Natural killer cell (primary cell): ENCODE results near the gene CMSS1. TPM values are rescaled to one million over a fixed set of nuclear protein-coding genes. Genes with fewer than 3 reads are reported as not detected.

Experiments used
- ATAC-seq, 3 donors: fragments of 150-1000 bp in 2 of 3; fragments of 200-7000 bp in 1 of 3; cut with Tn5 transposase; 1 replicate in 1 of 3; 2 replicates in 2 of 3; pipeline ENCODE4 v1.10.0; 2021; ENCODE audit warnings: mild to moderate bottlenecking in 2 of 3, moderate library complexity in 2 of 3
- DNase-seq, 2 donors: peaks; one replicate each; pipeline versions ENCODE4 v3.0.0 to v3.0.0-alpha.2; 2013 to 2021; ENCODE audit warnings: mixed read lengths in 1 of 2
- H3K27ac ChIP-seq: one replicate; pipeline ENCODE4 v1.5.1; 2013; ENCODE audit warnings: mild to moderate bottlenecking, low read length
- H3K27me3 ChIP-seq: one replicate; pipeline ENCODE4 v1.6.1; 2013; ENCODE audit warnings: low read length; ENCODE audit not compliant: control insufficient read depth, insufficient read depth
- H3K36me3 ChIP-seq: one replicate; pipeline ENCODE4 v1.6.1; 2013; ENCODE audit warnings: low read length; ENCODE audit not compliant: control insufficient read depth, insufficient read depth
- H3K4me1 ChIP-seq: one replicate; pipeline ENCODE4 v1.6.1; 2013; ENCODE audit warnings: low read length; ENCODE audit not compliant: control insufficient read depth, insufficient read depth
- H3K4me3 ChIP-seq: one replicate; pipeline ENCODE4 v1.5.1; 2013; ENCODE audit warnings: low read length
- H3K9me3 ChIP-seq: one replicate; pipeline ENCODE4 v1.6.1; 2013; ENCODE audit warnings: low read length; ENCODE audit not compliant: control insufficient read depth, insufficient read depth
- H3K27ac Mint-ChIP-seq, 2 donors: one replicate each; pipeline ENCODE4 v1.8.0; 2022; ENCODE audit warnings: mild to moderate bottlenecking in 2 of 2, mixed read lengths in 2 of 2, moderate library complexity in 1 of 2
- H3K27me3 Mint-ChIP-seq, 2 donors: one replicate each; pipeline ENCODE4 v1.8.0; 2022; ENCODE audit warnings: low read depth in 2 of 2, mixed read lengths in 2 of 2
- H3K36me3 Mint-ChIP-seq: one replicate; pipeline ENCODE4 v1.8.0; 2022; ENCODE audit warnings: mixed read lengths
- H3K4me1 Mint-ChIP-seq, 2 donors: one replicate each; pipeline ENCODE4 v1.8.0; 2022; ENCODE audit warnings: mixed read lengths in 2 of 2
- H3K4me3 Mint-ChIP-seq: one replicate; pipeline ENCODE4 v1.8.0; 2022; ENCODE audit warnings: mild to moderate bottlenecking, moderate library complexity, mixed read lengths
- H3K9me3 Mint-ChIP-seq, 2 donors: one replicate each; pipeline ENCODE4 v1.8.0; 2022; ENCODE audit warnings: mixed read lengths in 2 of 2
- WGBS: methylation state at CpG from one replicate; pipeline ENCODE4 v1.1.7; 2013; ENCODE audit warnings: missing lambda C conversion rate; ENCODE audit not compliant: insufficient coverage; 5-methylcytosine and 5-hydroxymethylcytosine counted together
- intact Hi-C: fragments of 100-400 bp; cut with micrococcal nuclease; formaldehyde crosslinking; loops from one replicate; pipeline ENCODE4 v1.14.2; 2022
- total RNA-seq, 4 donors: library from RNA; stranded (reverse); fragments of 120-200 nt in 1 of 4; gene quantifications; one replicate each; pipeline versions ENCODE4 v1.2.3 to v1.2.4, GENCODE V29; 2013 to 2022
- TF ChIP-seq, protein P1 (sequence below): fragments of 200-600 bp; IDR thresholded peaks from one replicate; pipeline ENCODE4 v1.8.0; 2022; ENCODE audit warnings: antibody characterized with exemption

The CMSS1 gene
- total RNA-seq, 3 donors from 2014 or later (not counting 1 experiment from before 2014, with no cell fraction given): 7.8 to 12.7 (median 9.2) TPM

DNA sequence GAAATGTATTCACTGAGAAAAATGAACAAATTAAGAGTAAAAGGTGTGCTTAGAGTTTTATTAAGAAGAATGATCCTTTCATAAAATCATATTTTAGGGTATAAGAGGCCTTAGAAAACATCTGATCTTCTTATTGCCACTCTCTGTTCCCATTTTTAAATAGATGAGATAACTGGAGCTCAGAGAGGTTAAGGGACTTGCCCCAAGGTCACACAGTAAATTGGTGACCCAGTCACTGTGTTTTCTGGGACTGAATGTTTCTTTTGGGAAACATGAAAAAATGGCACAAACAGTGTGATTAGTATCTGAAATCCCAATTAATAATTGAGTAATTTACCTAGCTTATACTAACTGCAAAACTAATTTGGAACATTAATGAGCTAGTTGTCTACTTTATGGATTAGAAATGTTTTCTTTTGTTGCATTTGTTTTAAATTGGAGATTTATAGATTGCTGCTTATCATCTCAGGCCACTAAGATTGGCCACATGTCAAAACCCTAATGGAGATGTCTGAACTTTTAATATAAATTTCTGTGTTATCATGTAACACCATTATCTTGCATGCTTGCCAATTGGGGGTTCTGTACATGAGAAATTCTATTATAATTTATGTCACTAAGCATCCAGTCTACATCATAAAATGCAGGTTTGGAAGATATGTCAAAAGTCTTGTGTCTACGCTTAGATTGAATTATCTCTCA, 64.9 kb downstream of the CMSS1 start:
- Mint-ChIP-seq H3K27ac (no peak overlapping the region), H3K27me3 (no peaks in the 10 kb centered on the region), H3K9me3 (no peaks in the 10 kb centered on the region), H3K4me3 (no peak overlapping the region), H3K4me1 (peaks cover 14 to 21% of the 10 kb centered on the region in 2 donors), H3K36me3 (no peaks in the 10 kb centered on the region)
- TF ChIP-seq, protein P1, sequence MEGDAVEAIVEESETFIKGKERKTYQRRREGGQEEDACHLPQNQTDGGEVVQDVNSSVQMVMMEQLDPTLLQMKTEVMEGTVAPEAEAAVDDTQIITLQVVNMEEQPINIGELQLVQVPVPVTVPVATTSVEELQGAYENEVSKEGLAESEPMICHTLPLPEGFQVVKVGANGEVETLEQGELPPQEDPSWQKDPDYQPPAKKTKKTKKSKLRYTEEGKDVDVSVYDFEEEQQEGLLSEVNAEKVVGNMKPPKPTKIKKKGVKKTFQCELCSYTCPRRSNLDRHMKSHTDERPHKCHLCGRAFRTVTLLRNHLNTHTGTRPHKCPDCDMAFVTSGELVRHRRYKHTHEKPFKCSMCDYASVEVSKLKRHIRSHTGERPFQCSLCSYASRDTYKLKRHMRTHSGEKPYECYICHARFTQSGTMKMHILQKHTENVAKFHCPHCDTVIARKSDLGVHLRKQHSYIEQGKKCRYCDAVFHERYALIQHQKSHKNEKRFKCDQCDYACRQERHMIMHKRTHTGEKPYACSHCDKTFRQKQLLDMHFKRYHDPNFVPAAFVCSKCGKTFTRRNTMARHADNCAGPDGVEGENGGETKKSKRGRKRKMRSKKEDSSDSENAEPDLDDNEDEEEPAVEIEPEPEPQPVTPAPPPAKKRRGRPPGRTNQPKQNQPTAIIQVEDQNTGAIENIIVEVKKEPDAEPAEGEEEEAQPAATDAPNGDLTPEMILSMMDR: no peak
- DNase-seq (no peak), ATAC-seq (no peak)
- Histone ChIP-seq H3K4me1 (no peaks in the 10 kb centered on the region), H3K4me3 (no peak overlapping the region), H3K36me3 (no peaks in the 10 kb centered on the region), H3K27ac (no peak overlapping the region), H3K27me3 (no peaks in the 10 kb centered on the region), H3K9me3 (no peaks in the 10 kb centered on the region)
- WGBS: 100% methylated on average over 1 of the region's 1 CpG
- intact Hi-C loops: no loop called here

DNA sequence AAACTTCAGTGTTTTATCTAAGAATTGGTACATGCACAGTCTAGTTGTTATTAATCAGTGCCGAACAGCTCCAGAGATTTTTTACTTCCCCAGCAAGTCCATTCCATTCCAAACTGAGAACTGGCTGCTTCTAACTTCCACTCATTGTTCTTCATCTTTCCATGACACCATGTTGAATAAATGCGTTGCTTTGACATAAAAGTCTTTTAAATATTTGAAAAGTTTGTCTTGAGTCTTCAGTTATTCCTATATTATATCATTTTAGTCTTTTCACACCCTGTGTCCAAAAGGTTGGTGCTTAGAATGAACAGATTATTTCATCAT, 65.4 kb downstream of the CMSS1 start:
- no peaks in the 10 kb centered on the region for H3K9me3 ChIP-seq
- no peaks in the 10 kb centered on the region for H3K4me1 ChIP-seq
- no peak overlapping the region for H3K4me3 ChIP-seq
- ATAC-seq: no peak
- no peaks in the 10 kb centered on the region for H3K27me3 ChIP-seq
- intact Hi-C loops: no loop called here
- no peaks in the 10 kb centered on the region for H3K36me3 ChIP-seq
- Mint-ChIP-seq H3K4me1 (peaks cover 11 to 21% of the 10 kb centered on the region in 2 donors), H3K27me3 (no peaks in the 10 kb centered on the region), H3K36me3 (no peaks in the 10 kb centered on the region), H3K27ac (no peak overlapping the region), H3K9me3 (no peaks in the 10 kb centered on the region), H3K4me3 (no peak overlapping the region)
- TF ChIP-seq, protein P1: no peak
- WGBS: 100% methylated on average over 1 of the region's 2 CpGs
- DNase-seq: no peak
- no peak overlapping the region for H3K27ac ChIP-seq

DNA sequence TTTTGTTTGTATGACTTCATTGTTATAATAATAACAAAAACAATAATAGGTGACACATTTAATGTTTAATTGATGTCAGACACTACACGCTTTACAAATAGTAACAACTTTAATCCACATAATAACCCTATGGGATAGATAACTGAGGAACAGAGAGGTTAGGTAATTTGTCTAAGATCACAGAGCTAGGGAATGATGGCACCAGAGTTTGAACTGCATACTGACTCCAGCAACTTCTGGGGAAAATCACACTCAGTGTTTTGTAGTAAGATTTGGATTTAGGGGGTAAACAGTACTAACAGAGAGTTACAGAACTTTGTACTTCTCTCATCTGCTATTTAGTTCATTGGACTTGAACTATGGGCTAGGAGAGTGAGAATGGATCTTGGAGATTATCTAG, 66.0 kb downstream of the CMSS1 start:
- no peak for ATAC-seq
- Mint-ChIP-seq H3K36me3 (no peaks in the 10 kb centered on the region), H3K9me3 (no peaks in the 10 kb centered on the region), H3K27ac (no peak overlapping the region), H3K4me3 (no peak overlapping the region), H3K27me3 (no peaks in the 10 kb centered on the region), H3K4me1 (peaks cover 11 to 21% of the 10 kb centered on the region in 2 donors)
- Histone ChIP-seq H3K4me1 (no peaks in the 10 kb centered on the region), H3K36me3 (no peaks in the 10 kb centered on the region), H3K9me3 (no peaks in the 10 kb centered on the region), H3K27me3 (no peaks in the 10 kb centered on the region), H3K27ac (no peak overlapping the region), H3K4me3 (no peak overlapping the region)
- TF ChIP-seq, protein P1: no peak
- intact Hi-C loops: no loop called here
- DNase-seq: no peak
- WGBS: no CpG with 5 or more reads among the region's 1 CpG

DNA sequence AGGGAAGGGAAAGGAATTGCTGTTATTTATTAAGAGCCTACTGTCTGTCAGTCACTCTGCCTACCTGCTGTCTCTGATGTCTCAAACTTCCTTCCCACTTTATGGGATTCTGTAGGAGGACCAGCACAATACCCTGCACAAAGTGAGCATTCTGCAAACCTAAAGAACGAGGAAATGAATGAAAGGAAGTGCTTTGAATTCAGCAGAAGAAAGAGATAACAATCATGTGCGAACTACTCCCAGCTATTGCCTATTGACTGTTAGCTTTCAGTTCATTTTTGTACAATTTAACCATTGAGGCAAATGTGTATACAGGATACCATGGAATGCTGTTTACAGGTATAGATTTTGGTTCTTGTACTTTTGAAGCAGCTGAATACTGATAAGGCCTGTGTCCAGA, 66.8 kb downstream of the CMSS1 start:
- Histone ChIP-seq H3K9me3 (no peaks in the 10 kb centered on the region), H3K4me1 (no peaks in the 10 kb centered on the region), H3K36me3 (no peaks in the 10 kb centered on the region), H3K27me3 (no peaks in the 10 kb centered on the region), H3K27ac (no peak overlapping the region), H3K4me3 (no peak overlapping the region)
- H3K4me1 Mint-ChIP-seq: peaks cover 11 to 21% of the 10 kb centered on the region in 2 donors
- no peak for ATAC-seq
- 41% methylated on average over 2 of the region's 2 CpGs for WGBS
- H3K4me3 Mint-ChIP-seq: no peak overlapping the region
- H3K27ac Mint-ChIP-seq: no peak overlapping the region
- TF ChIP-seq, protein P1: no peak
- intact Hi-C loops: no loop called here
- no peaks in the 10 kb centered on the region for H3K36me3 Mint-ChIP-seq
- H3K9me3 Mint-ChIP-seq: no peaks in the 10 kb centered on the region
- DNase-seq: peak in 1 of 2 donors; percentile 23
- H3K27me3 Mint-ChIP-seq: no peaks in the 10 kb centered on the region
